WTC11 (cell line): ENCODE data around the gene TP53I13. TPM values are rescaled to one million over a fixed set of nuclear protein-coding genes. Genes with fewer than 3 reads are reported as not detected.

ENCODE experiments used
- ATAC-seq: fragments of 200-7000 bp; cut with Tn5 transposase; 2 replicates; pipeline ENCODE4 v1.10.0; 2021; ENCODE audit warnings: mild to moderate bottlenecking, moderate library complexity
- CTCF ChIA-PET: fragments of 300-600 bp; sonication (Branson Sonifier 250); formaldehyde crosslinking; loops from one replicate; lab custom pipeline; 2021; ENCODE audit warnings: antibody characterized with exemption; lab: Charles Lee
- POLR2A ChIA-PET: fragments of 350-600 bp; sonication (Branson Sonifier 250); formaldehyde crosslinking; loops from one replicate; lab custom pipeline; 2021; ENCODE audit warnings: antibody characterized with exemption; lab: Charles Lee
- DNase-seq: peaks from one replicate; pipeline ENCODE4 v3.0.0; 2021; ENCODE audit warnings: low spot score
- H3K27ac Mint-ChIP-seq: 2 replicates; pipeline ENCODE4 v1.8.0; 2021; ENCODE audit warnings: mixed read lengths
- H3K27me3 Mint-ChIP-seq: 2 replicates; pipeline ENCODE4 v1.8.0; 2021; ENCODE audit warnings: low read depth, mild to moderate bottlenecking, moderate library complexity, mixed read lengths
- H3K36me3 Mint-ChIP-seq: 2 replicates; pipeline ENCODE4 v1.8.0; 2021; ENCODE audit warnings: mixed read lengths
- H3K4me1 Mint-ChIP-seq: 2 replicates; pipeline ENCODE4 v1.8.0; 2022; ENCODE audit warnings: mixed read lengths
- H3K4me3 Mint-ChIP-seq: 2 replicates; pipeline ENCODE4 v1.8.0; 2021; ENCODE audit warnings: mild to moderate bottlenecking, moderate library complexity, mixed read lengths
- H3K9me3 Mint-ChIP-seq: 2 replicates; pipeline ENCODE4 v1.8.0; 2021; ENCODE audit warnings: mixed read lengths
- AFF4 ChIP-seq: sonication (generic); formaldehyde crosslinking; IDR thresholded peaks from 2 replicates; pipeline ENCODE4 v1.8.1; 2023; ENCODE audit warnings: mild to moderate bottlenecking, missing genetic modification reagents, borderline replicate concordance
- ELF4 ChIP-seq: sonication (generic); formaldehyde crosslinking; IDR thresholded peaks from 2 replicates; pipeline ENCODE4 v1.8.1; 2022; ENCODE audit warnings: low read depth, mild to moderate bottlenecking, moderate library complexity, missing genetic modification reagents
- FOXK1 ChIP-seq: sonication (generic); formaldehyde crosslinking; IDR thresholded peaks from 2 replicates; pipeline ENCODE4 v1.8.0; 2022; ENCODE audit warnings: mild to moderate bottlenecking, moderate library complexity, missing genetic modification reagents
- FOXP1 ChIP-seq: sonication (generic); formaldehyde crosslinking; IDR thresholded peaks from 2 replicates; pipeline ENCODE4 v1.8.0; 2022; ENCODE audit warnings: missing genetic modification reagents, mild to moderate bottlenecking, moderate library complexity, borderline replicate concordance
- GABPB1 ChIP-seq: sonication (generic); formaldehyde crosslinking; IDR thresholded peaks from 2 replicates; pipeline ENCODE4 v1.8.1; 2023; ENCODE audit warnings: mild to moderate bottlenecking, missing genetic modification reagents
- GTF2I ChIP-seq: fragments of 250-450 bp; sonication (Bioruptor Pico); conservative IDR thresholded peaks from 2 replicates; pipeline ENCODE4 v1.4.0; 2021; ENCODE audit warnings: mild to moderate bottlenecking
- HMGA2 ChIP-seq: fragments of 250-450 bp; sonication (Bioruptor Pico); IDR thresholded peaks from 2 replicates; pipeline ENCODE4 v1.4.0; 2021; ENCODE audit warnings: mild to moderate bottlenecking, moderate library complexity
- NFE2L1 ChIP-seq: sonication (generic); formaldehyde crosslinking; IDR thresholded peaks from 2 replicates; pipeline ENCODE4 v1.8.1; 2023; ENCODE audit warnings: missing genetic modification reagents
- PREB ChIP-seq: sonication (generic); formaldehyde crosslinking; IDR thresholded peaks from 2 replicates; pipeline ENCODE4 v1.8.1; 2022; ENCODE audit warnings: mild to moderate bottlenecking, missing genetic modification reagents, moderate library complexity, borderline replicate concordance
- ZNF219 ChIP-seq: sonication (generic); formaldehyde crosslinking; IDR thresholded peaks from 2 replicates; pipeline ENCODE4 v1.8.0; 2023; ENCODE audit warnings: missing genetic modification reagents, mild to moderate bottlenecking, borderline replicate concordance
- ZNF396 ChIP-seq: fragments of 250-450 bp; sonication (Bioruptor Pico); IDR thresholded peaks from 2 replicates; pipeline ENCODE4 v1.8.0; 2021; ENCODE audit warnings: mild to moderate bottlenecking, moderate library complexity, borderline replicate concordance
- ZNF671 ChIP-seq: fragments of 250-450 bp; sonication (Bioruptor Pico); IDR thresholded peaks from 2 replicates; pipeline ENCODE4 v1.8.0; 2021; ENCODE audit warnings: mild to moderate bottlenecking
- total RNA-seq: library from RNA; stranded (reverse); gene quantifications from 3 replicates; pipeline ENCODE4 v1.2.3, GENCODE V29; 2021
- TF ChIP-seq, protein P1 (sequence below): fragments of 250-450 bp; sonication (Bioruptor Pico); IDR thresholded peaks from 2 replicates; pipeline ENCODE4 v1.8.0; 2021; ENCODE audit warnings: mild to moderate bottlenecking
- TF ChIP-seq, protein P2 (sequence below): sonication (generic); formaldehyde crosslinking; IDR thresholded peaks from 2 replicates; pipeline ENCODE4 v1.8.1; 2022; ENCODE audit warnings: mild to moderate bottlenecking, moderate library complexity, missing genetic modification reagents
- TF ChIP-seq, protein P3 (sequence below): sonication (generic); formaldehyde crosslinking; IDR thresholded peaks from 2 replicates; pipeline ENCODE4 v1.8.0; 2023; ENCODE audit warnings: missing genetic modification reagents, mild to moderate bottlenecking, borderline replicate concordance
- TF ChIP-seq, protein P4 (sequence below): sonication (generic); formaldehyde crosslinking; IDR thresholded peaks from 2 replicates; pipeline ENCODE4 v1.8.1; 2023; ENCODE audit warnings: mild to moderate bottlenecking, moderate library complexity, missing genetic modification reagents
- TF ChIP-seq, protein P5 (sequence below): sonication (generic); formaldehyde crosslinking; IDR thresholded peaks from 2 replicates; pipeline ENCODE4 v1.8.1; 2023; ENCODE audit warnings: mild to moderate bottlenecking, missing genetic modification reagents, moderate library complexity
- TF ChIP-seq, protein P6 (sequence below): sonication (generic); formaldehyde crosslinking; IDR thresholded peaks from 2 replicates; pipeline ENCODE4 v1.8.0; 2022; ENCODE audit warnings: mild to moderate bottlenecking, missing genetic modification reagents
- TF ChIP-seq, protein P7 (sequence below): sonication (generic); formaldehyde crosslinking; IDR thresholded peaks from 2 replicates; pipeline ENCODE4 v1.8.0; 2023; ENCODE audit warnings: missing genetic modification reagents

The TP53I13 gene
- total RNA-seq, 1 experiment from 2014 or later, result 41.9 TPM

- DNase-seq, result peak; percentile 99
- peaks cover 53% of the 10 kb centered on the region for H3K4me1 Mint-ChIP-seq
- CTCF ChIA-PET, result interaction anchor here (0.6 to 4.7 kb wide), 29 partner anchors 8 to 513 kb away, joined by 3 to 272 read pairs (median 7); partner anchors contain the start of genes ABHD15, CORO6, MYO18A and SSH2
- H3K36me3 Mint-ChIP-seq, result no peaks in the 10 kb centered on the region
- H3K27ac Mint-ChIP-seq, result peak overlapping the region; percentile 91
- POLR2A ChIA-PET, result interaction anchor here (0.9 to 3.1 kb wide), 7 partner anchors 11 to 298 kb away, joined by 3 to 12 read pairs (median 3); partner anchors contain the start of genes ABHD15, NUFIP2 and TP53I13
- peaks cover 4% of the 10 kb centered on the region; the same call in 1 of the 2 replicates for H3K27me3 Mint-ChIP-seq
- ATAC-seq, result peak; percentile 60
- no peaks in the 10 kb centered on the region for H3K9me3 Mint-ChIP-seq
- peak overlapping the region; percentile 87 for H3K4me3 Mint-ChIP-seq
- TF ChIP-seq GTF2I (no peak), ZNF219 (CRISPR knock-in tag) (no peak), GABPB1 (CRISPR knock-in tag) (no peak), PREB (CRISPR knock-in tag) (no peak), AFF4 (CRISPR knock-in tag) (no peak), ZNF396 (CRISPR knock-in tag) (no peak), FOXK1 (CRISPR knock-in tag) (peak; percentile 40), NFE2L1 (CRISPR knock-in tag) (no peak), FOXP1 (no peak), HMGA2 (CRISPR knock-in tag) (no peak), ZNF671 (no peak), ELF4 (no peak)
- TF ChIP-seq, protein P1, sequence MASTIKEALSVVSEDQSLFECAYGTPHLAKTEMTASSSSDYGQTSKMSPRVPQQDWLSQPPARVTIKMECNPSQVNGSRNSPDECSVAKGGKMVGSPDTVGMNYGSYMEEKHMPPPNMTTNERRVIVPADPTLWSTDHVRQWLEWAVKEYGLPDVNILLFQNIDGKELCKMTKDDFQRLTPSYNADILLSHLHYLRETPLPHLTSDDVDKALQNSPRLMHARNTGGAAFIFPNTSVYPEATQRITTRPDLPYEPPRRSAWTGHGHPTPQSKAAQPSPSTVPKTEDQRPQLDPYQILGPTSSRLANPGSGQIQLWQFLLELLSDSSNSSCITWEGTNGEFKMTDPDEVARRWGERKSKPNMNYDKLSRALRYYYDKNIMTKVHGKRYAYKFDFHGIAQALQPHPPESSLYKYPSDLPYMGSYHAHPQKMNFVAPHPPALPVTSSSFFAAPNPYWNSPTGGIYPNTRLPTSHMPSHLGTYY, result no peak
- TF ChIP-seq, protein P2, sequence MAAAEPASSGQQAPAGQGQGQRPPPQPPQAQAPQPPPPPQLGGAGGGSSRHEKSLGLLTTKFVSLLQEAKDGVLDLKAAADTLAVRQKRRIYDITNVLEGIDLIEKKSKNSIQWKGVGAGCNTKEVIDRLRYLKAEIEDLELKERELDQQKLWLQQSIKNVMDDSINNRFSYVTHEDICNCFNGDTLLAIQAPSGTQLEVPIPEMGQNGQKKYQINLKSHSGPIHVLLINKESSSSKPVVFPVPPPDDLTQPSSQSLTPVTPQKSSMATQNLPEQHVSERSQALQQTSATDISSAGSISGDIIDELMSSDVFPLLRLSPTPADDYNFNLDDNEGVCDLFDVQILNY (CRISPR knock-in tag), result peak; percentile 83
- TF ChIP-seq, protein P3, sequence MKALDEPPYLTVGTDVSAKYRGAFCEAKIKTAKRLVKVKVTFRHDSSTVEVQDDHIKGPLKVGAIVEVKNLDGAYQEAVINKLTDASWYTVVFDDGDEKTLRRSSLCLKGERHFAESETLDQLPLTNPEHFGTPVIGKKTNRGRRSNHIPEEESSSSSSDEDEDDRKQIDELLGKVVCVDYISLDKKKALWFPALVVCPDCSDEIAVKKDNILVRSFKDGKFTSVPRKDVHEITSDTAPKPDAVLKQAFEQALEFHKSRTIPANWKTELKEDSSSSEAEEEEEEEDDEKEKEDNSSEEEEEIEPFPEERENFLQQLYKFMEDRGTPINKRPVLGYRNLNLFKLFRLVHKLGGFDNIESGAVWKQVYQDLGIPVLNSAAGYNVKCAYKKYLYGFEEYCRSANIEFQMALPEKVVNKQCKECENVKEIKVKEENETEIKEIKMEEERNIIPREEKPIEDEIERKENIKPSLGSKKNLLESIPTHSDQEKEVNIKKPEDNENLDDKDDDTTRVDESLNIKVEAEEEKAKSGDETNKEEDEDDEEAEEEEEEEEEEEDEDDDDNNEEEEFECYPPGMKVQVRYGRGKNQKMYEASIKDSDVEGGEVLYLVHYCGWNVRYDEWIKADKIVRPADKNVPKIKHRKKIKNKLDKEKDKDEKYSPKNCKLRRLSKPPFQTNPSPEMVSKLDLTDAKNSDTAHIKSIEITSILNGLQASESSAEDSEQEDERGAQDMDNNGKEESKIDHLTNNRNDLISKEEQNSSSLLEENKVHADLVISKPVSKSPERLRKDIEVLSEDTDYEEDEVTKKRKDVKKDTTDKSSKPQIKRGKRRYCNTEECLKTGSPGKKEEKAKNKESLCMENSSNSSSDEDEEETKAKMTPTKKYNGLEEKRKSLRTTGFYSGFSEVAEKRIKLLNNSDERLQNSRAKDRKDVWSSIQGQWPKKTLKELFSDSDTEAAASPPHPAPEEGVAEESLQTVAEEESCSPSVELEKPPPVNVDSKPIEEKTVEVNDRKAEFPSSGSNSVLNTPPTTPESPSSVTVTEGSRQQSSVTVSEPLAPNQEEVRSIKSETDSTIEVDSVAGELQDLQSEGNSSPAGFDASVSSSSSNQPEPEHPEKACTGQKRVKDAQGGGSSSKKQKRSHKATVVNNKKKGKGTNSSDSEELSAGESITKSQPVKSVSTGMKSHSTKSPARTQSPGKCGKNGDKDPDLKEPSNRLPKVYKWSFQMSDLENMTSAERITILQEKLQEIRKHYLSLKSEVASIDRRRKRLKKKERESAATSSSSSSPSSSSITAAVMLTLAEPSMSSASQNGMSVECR (CRISPR knock-in tag), result no peak
- TF ChIP-seq, protein P4, sequence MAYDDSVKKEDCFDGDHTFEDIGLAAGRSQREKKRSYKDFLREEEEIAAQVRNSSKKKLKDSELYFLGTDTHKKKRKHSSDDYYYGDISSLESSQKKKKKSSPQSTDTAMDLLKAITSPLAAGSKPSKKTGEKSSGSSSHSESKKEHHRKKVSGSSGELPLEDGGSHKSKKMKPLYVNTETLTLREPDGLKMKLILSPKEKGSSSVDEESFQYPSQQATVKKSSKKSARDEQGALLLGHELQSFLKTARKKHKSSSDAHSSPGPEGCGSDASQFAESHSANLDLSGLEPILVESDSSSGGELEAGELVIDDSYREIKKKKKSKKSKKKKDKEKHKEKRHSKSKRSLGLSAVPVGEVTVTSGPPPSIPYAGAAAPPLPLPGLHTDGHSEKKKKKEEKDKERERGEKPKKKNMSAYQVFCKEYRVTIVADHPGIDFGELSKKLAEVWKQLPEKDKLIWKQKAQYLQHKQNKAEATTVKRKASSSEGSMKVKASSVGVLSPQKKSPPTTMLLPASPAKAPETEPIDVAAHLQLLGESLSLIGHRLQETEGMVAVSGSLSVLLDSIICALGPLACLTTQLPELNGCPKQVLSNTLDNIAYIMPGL (CRISPR knock-in tag), result peak; percentile 67; the same call in 1 of the 2 replicates
- TF ChIP-seq, protein P5, sequence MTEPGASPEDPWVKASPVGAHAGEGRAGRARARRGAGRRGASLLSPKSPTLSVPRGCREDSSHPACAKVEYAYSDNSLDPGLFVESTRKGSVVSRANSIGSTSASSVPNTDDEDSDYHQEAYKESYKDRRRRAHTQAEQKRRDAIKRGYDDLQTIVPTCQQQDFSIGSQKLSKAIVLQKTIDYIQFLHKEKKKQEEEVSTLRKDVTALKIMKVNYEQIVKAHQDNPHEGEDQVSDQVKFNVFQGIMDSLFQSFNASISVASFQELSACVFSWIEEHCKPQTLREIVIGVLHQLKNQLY (CRISPR knock-in tag), result no peak
- TF ChIP-seq, protein P6, sequence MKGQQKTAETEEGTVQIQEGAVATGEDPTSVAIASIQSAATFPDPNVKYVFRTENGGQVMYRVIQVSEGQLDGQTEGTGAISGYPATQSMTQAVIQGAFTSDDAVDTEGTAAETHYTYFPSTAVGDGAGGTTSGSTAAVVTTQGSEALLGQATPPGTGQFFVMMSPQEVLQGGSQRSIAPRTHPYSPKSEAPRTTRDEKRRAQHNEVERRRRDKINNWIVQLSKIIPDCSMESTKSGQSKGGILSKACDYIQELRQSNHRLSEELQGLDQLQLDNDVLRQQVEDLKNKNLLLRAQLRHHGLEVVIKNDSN (CRISPR knock-in tag), result 0 out of 2 replicates have a peak, but pooled peaks have one; percentile 11
- TF ChIP-seq, protein P7, sequence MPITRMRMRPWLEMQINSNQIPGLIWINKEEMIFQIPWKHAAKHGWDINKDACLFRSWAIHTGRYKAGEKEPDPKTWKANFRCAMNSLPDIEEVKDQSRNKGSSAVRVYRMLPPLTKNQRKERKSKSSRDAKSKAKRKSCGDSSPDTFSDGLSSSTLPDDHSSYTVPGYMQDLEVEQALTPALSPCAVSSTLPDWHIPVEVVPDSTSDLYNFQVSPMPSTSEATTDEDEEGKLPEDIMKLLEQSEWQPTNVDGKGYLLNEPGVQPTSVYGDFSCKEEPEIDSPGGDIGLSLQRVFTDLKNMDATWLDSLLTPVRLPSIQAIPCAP (CRISPR knock-in tag), result no peak
Measured at GRCh38 chr17:29591737-29592608, 23.5 kb downstream of the TP53I13 start.
